Hematopoietic multipotent progenitor cell treated with erythropoietin and hydrocortisone succinate and interleukin-3 and kit ligand, for 6 days (in vitro differentiated cells): ENCODE data around the gene HSD11B1L.
"Not testable (repeated sequence)": the region's sequence is repeated elsewhere in the genome, so short reads cannot be mapped to it uniquely, and the experiment has no call there.

Experiments used
- DNase-seq: peaks from one replicate; pipeline ENCODE4 v3.0.0-alpha.2; 2015

The HSD11B1L gene

GRCh38 chr19:5703819-5704818 is 23.3 kb downstream of the HSD11B1L start:
- DNase-seq: no peak

- DNase-seq: no peak
Measured at GRCh38 chr19:5705552-5705951, 24.7 kb downstream of the HSD11B1L start.

GRCh38 chr19:5706876-5707573 is 26.2 kb downstream of the HSD11B1L start:
- no peak for DNase-seq

GRCh38 chr19:5707576-5708575 is 27.0 kb downstream of the HSD11B1L start:
- DNase-seq: no peak

GRCh38 chr19:5711025-5711424 is 30.2 kb downstream of the HSD11B1L start:
- DNase-seq: no peak

GRCh38 chr19:5711713-5712161 is 30.9 kb downstream of the HSD11B1L start:
- no peak for DNase-seq

- no peak for DNase-seq
Measured at GRCh38 chr19:5713228-5713627, 32.4 kb downstream of the HSD11B1L start.

GRCh38 chr19:5714816-5715215 is 34.0 kb downstream of the HSD11B1L start:
- no peak for DNase-seq

GRCh38 chr19:5717215-5717935 is 36.5 kb downstream of the HSD11B1L start:
- no peak for DNase-seq

GRCh38 chr19:5718037-5718578 is 37.3 kb downstream of the HSD11B1L start:
- no peak for DNase-seq

GRCh38 chr19:5718579-5719273 is 37.9 kb downstream of the HSD11B1L start:
- DNase-seq: peak; percentile 80

GRCh38 chr19:5719274-5719960 is 38.6 kb downstream of the HSD11B1L start:
- DNase-seq: peak; percentile 51

GRCh38 chr19:5719961-5720790 is 39.3 kb downstream of the HSD11B1L start, which contains the start of the genes CATSPERD and LONP1:
Gene CATSPERD (plus strand): TSS chr19:5720637. CDS start chr19:5720738, 101 bp downstream.
Gene LONP1 (minus strand): TSS chr19:5720146. CDS start chr19:5720132, 14 bp downstream.
- DNase-seq: peak; percentile 99

GRCh38 chr19:5727453-5728050 is 46.7 kb downstream of the HSD11B1L start:
- DNase-seq: no peak

- DNase-seq: not testable (repeated sequence)
Measured at GRCh38 chr19:5733172-5733571, 52.3 kb downstream of the HSD11B1L start.
